Measurements from ENCODE around the gene RIMS3.
"Not testable (repeated sequence)": the region's sequence is repeated elsewhere in the genome, so short reads cannot be mapped to it uniquely, and the experiment has no call there.

RIMS3 gene

GRCh38 chr1:40665335-40666171 lies at the start of gene RIMS3:
Gene RIMS3 (minus strand): TSS chr1:40665682. CDS start chr1:40641925, 23,757 bp downstream.
- DNase-seq (ENCODE audit: low read depth) = peak; percentile 81

GRCh38 chr1:40712997-40713396 lies 47.5 kb upstream of the RIMS3 start:
- DNase-seq (ENCODE audit: low read depth) = no peak

DNA sequence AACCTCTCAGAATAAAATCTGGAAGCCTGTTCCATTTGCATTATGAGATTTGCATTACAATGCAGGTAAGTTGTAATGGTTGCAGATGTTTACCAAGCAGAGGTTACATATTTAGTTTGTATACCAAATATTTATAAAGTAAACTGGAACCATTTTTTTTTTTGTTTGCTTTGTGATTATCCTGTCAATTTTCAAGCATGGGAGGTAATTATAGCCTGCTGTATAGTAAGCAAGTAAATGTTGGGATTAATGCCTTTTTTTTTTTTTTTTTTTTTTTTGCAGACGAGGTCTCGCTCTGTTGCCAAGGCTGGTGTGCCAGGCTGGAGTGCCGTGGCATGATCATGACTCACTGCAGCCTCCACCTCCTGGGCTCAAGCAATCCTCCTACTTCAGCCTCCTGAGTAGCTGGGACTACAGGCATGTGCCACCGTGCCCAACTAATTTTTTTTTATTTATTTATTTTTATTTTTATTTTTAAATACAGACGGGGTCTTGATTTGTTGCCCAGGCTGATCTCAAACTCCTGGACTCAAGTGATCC lies 47.0 kb upstream of the RIMS3 start:
- no peak for DNase-seq (ENCODE audit: low read depth)

DNA sequence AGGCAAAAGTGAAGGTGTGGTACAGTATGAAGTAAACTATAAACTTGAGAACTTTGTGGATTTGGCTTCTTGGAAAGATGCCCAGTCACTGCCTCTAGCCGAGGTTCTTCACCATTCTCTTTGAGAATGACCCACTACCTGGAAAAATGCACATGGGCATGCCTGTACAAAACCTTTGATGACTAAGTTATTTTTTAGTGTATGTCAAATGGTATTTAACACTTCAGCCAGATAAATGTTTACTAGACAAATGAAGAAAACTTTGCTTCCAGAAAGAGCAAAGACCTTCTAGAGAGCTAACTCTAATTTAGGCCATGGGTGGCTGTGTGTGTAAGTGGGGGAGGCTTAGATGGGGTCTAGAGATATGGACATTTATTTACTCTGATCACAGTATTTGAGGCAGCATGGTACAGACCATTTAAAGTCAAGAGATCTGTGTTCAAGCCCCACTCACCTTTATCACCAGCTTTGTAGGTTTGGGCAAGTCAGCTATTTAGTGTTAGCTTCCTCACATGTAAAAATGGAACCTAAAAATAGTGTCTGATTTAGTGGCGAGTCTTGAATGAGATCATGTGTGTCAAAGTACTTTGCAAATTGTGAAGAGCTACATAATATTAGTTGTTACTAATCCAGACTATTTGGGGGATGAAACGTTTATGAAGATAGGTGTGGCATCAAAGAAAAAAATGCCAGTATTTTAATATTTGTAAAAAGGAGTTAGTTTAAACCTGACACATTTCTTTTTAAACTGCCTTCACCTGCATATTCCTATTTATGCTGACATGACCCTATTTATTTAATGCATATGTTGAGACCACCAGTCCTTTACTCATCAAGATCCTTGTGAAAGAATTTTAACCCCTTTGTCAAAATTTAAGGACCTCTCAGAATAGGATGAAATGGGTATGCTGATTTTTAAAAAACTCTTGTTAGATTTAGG lies 46.3 kb upstream of the RIMS3 start:
- no peak for DNase-seq (ENCODE audit: low read depth)

GRCh38 chr1:40710581-40711315 lies 45.3 kb upstream of the RIMS3 start:
- DNase-seq (ENCODE audit: low read depth) = no peak

GRCh38 chr1:40709802-40710278 lies 44.4 kb upstream of the RIMS3 start:
- no peak for DNase-seq (ENCODE audit: low read depth)

- DNase-seq (ENCODE audit: low read depth) = peak; percentile 60
Measured at GRCh38 chr1:40709100-40709801, 43.8 kb upstream of the RIMS3 start.

- DNase-seq (ENCODE audit: low read depth) = no peak
Measured at GRCh38 chr1:40708750-40709099, 43.2 kb upstream of the RIMS3 start.

- DNase-seq (ENCODE audit: low read depth) = no peak
Measured at GRCh38 chr1:40706626-40707025, 41.1 kb upstream of the RIMS3 start.

GRCh38 chr1:40704817-40705733 lies 39.6 kb upstream of the RIMS3 start:
- DNase-seq (ENCODE audit: low read depth) = no peak

DNA sequence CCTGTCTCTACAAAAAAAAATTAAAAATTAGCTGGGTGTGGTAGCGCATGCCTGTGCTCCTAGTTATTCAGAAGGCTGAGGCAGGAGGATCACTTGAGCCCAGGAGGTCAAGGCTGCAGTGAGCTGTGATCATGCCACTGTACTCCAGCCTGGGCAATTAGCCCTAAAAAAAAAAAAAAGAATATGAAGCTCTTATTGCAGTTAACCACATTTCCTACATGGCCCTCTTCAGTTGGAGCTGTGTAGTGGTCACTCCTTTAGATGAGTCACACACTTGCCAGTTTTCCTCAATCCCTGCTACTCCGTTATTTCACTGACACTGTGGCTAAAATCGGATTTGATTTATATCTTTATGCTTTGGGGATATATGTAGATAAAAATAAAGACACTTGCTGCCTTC lies 37.8 kb upstream of the RIMS3 start:
- no peak for DNase-seq (ENCODE audit: low read depth)

GRCh38 chr1:40702810-40703209 lies 37.3 kb upstream of the RIMS3 start:
- DNase-seq (ENCODE audit: low read depth) = not testable (repeated sequence)

- DNase-seq (ENCODE audit: low read depth) = no peak
Measured at GRCh38 chr1:40701684-40702083, 36.2 kb upstream of the RIMS3 start.

- no peak for DNase-seq (ENCODE audit: low read depth)
Measured at GRCh38 chr1:40699787-40700186, 34.3 kb upstream of the RIMS3 start.

DNA sequence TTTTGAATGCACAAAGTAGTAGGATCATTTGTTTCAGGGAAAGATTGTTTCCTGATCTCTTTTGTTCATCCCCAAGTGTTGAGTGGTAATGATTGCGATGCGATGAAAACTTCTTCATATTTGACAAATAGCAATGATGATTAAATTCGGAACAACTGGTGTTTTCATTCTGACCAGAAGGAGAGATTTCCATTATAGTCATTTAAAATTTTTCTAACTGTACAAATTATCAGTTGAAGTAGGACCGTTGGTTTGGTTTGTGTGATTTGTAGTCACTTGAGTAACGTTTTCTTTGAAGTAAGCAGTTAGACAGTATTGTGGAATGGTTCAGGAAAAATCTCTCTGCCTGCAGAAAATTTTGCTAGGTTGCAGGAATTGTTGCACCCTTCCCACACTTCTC lies 32.0 kb upstream of the RIMS3 start:
- DNase-seq (ENCODE audit: low read depth) = no peak

- DNase-seq (ENCODE audit: low read depth) = no peak
Measured at GRCh38 chr1:40696294-40696693, 30.8 kb upstream of the RIMS3 start.

DNA sequence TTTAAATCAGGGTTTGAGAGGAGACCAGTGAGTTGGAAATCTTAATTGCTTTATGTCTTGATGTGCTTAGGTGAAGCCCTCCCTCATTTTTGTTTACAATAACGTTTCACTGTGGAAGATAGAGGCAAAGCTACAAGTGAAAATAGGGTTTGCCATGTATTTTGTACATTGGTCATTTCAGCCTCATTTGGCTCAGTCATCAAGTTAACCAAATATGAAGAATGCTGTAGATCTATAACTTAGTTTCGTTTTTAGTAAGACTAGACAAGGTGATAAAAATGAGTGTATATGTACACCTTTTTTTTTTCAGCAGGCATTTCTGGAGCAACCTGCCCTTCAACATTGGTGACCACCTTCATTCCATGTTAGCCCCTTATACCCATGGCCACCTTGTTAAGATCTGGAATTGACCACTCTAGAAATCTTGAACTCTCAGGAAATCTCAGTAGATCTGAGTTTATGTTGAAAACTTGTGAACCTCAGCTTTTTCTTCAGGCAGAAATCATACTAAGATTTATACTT lies 28.9 kb upstream of the RIMS3 start:
- DNase-seq (ENCODE audit: low read depth) = no peak

DNA sequence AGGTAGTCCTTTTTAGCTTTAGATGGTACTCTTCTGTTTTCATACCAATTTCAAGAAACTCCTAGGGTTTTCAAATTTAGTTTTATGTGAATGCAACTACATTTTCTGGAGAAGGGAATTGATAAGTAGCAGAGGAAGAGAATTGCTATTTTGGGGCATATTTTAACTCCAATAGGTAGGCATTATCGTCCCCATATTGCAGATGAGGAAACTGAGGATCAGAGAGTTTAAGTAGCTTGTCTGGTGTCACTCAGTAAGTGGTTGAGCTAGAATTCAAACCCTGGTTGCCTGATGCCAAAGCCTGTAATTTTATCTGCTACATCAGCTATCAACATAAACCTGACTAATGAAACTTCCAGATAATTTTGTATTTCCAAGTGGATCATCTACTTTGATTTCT lies 27.9 kb upstream of the RIMS3 start:
- DNase-seq (ENCODE audit: low read depth) = no peak

GRCh38 chr1:40692429-40692895 lies 27.0 kb upstream of the RIMS3 start:
- no peak for DNase-seq (ENCODE audit: low read depth)

Data from activated T-cell treated with anti-CD3 and anti-CD28 coated beads for 24 hours (primary cell).